HEK293 (cell line): ENCODE measurements around the gene MYT1.

Source experiments
- CTCF ChIA-PET: fragments of 350-600 bp; formaldehyde crosslinking; extraction: SDS; loops from one replicate; lab custom pipeline; 2021; ENCODE audit warnings: antibody characterized with exemption; lab: Yijun Ruan, JAX
- POLR2A ChIA-PET: fragments of 300-600 bp; formaldehyde crosslinking; extraction: SDS; loops from one replicate; lab custom pipeline; 2020; ENCODE audit warnings: antibody characterized with exemption, inconsistent platforms; lab: Yijun Ruan, JAX
- H3K27ac ChIP-seq: fragments of 200-500 bp; sonication (Bioruptor generic); 2 replicates; pipeline ENCODE4 v1.5.1; 2014; ENCODE audit warnings: low read depth, low read length, control low read depth, inconsistent platforms; ENCODE audit errors: extremely low read depth
- H3K36me3 ChIP-seq, 2 experiments: fragments of 200-500 bp in 1 of 2; sonication (Bioruptor generic) in 1 of 2; 1 replicate in 1 of 2; 2 replicates in 1 of 2; pipeline ENCODE4 v1.5.1; 2014 to 2017; ENCODE audit warnings: inconsistent platforms in 2 of 2, low read length in 2 of 2; ENCODE audit not compliant: control insufficient read depth in 2 of 2, insufficient read depth in 1 of 2
- H3K4me1 ChIP-seq: fragments of 200-500 bp; sonication (Bioruptor generic); 2 replicates; pipeline ENCODE4 v1.5.1; 2014; ENCODE audit warnings: mild to moderate bottlenecking, low read length, inconsistent platforms; ENCODE audit not compliant: control insufficient read depth, insufficient read depth
- H3K4me3 ChIP-seq: 2 replicates; pipeline ENCODE4 v1.5.1; 2011; ENCODE audit warnings: low read depth, mild to moderate bottlenecking, control low read depth, low read length, moderate library complexity
- H3K9me3 ChIP-seq: fragments of 200-500 bp; sonication (Bioruptor generic); 2 replicates; pipeline ENCODE4 v1.5.1; 2014; ENCODE audit warnings: low read depth, low read length, inconsistent platforms; ENCODE audit not compliant: control insufficient read depth, insufficient read depth
- GLI4 ChIP-seq: fragments of 450-650 bp; formaldehyde crosslinking; IDR thresholded peaks from 2 replicates; pipeline ENCODE4 v1.5.1; 2016; ENCODE audit warnings: missing biosample characterization, missing genetic modification characterization
- GLIS2 ChIP-seq: fragments of 450-650 bp; formaldehyde crosslinking; IDR thresholded peaks from 2 replicates; pipeline ENCODE4 v1.5.1; 2016; ENCODE audit warnings: missing biosample characterization, missing genetic modification characterization
- HOXD13 ChIP-seq: sonication (generic); formaldehyde crosslinking; IDR thresholded peaks from 2 replicates; pipeline ENCODE4 v1.8.0; 2022; ENCODE audit warnings: missing genetic modification reagents, borderline replicate concordance
- KLF17 ChIP-seq: fragments of 450-650 bp; formaldehyde crosslinking; IDR thresholded peaks from 2 replicates; pipeline ENCODE4 v1.5.1; 2016; ENCODE audit warnings: missing biosample characterization, missing genetic modification characterization
- MEIS1 ChIP-seq: sonication (generic); formaldehyde crosslinking; IDR thresholded peaks from 2 replicates; pipeline ENCODE4 v1.8.1; 2022; ENCODE audit warnings: missing genetic modification reagents, mild to moderate bottlenecking, borderline replicate concordance
- OSR2 ChIP-seq: fragments of 450-650 bp; formaldehyde crosslinking; IDR thresholded peaks from 2 replicates; pipeline ENCODE4 v1.5.1; 2016; ENCODE audit warnings: missing biosample characterization, missing genetic modification characterization
- SETDB1 ChIP-seq: IDR thresholded peaks from one replicate; pipeline ENCODE4 v1.6.1; 2017; ENCODE audit warnings: mild to moderate bottlenecking, low read length, moderate library complexity, mixed read lengths; ENCODE audit not compliant: insufficient read length
- TSHZ1 ChIP-seq: fragments of 450-650 bp; formaldehyde crosslinking; IDR thresholded peaks from 2 replicates; pipeline ENCODE4 v1.5.1; 2016; ENCODE audit warnings: missing biosample characterization, missing genetic modification characterization, borderline replicate concordance
- YY2 ChIP-seq: fragments of 450-650 bp; formaldehyde crosslinking; IDR thresholded peaks from 2 replicates; pipeline ENCODE4 v1.5.1; 2016; ENCODE audit warnings: missing biosample characterization, missing genetic modification characterization
- ZBTB1 ChIP-seq: fragments of 450-650 bp; formaldehyde crosslinking; IDR thresholded peaks from 2 replicates; pipeline ENCODE4 v1.5.1; 2016; ENCODE audit warnings: missing biosample characterization, missing genetic modification characterization
- ZBTB17 ChIP-seq: fragments of 450-650 bp; formaldehyde crosslinking; IDR thresholded peaks from 2 replicates; pipeline ENCODE4 v1.5.1; 2016; ENCODE audit warnings: missing biosample characterization, missing genetic modification characterization
- ZNF148 ChIP-seq: fragments of 450-650 bp; formaldehyde crosslinking; IDR thresholded peaks from 2 replicates; pipeline ENCODE4 v1.5.0; 2017; ENCODE audit warnings: missing biosample characterization, missing genetic modification characterization, borderline replicate concordance
- ZNF157 ChIP-seq: fragments of 450-650 bp; formaldehyde crosslinking; IDR thresholded peaks from 2 replicates; pipeline ENCODE4 v1.5.1; 2016; ENCODE audit warnings: missing biosample characterization, missing genetic modification characterization
- ZNF302 ChIP-seq: fragments of 450-650 bp; formaldehyde crosslinking; IDR thresholded peaks from 2 replicates; pipeline ENCODE4 v1.5.1; 2016; ENCODE audit warnings: missing biosample characterization, missing genetic modification characterization, low read depth
- ZNF394 ChIP-seq: fragments of 450-650 bp; formaldehyde crosslinking; IDR thresholded peaks from 2 replicates; pipeline ENCODE4 v1.5.1; 2016; ENCODE audit warnings: missing biosample characterization, missing genetic modification characterization, mild to moderate bottlenecking, moderate library complexity, borderline replicate concordance
- ZNF473 ChIP-seq: fragments of 450-650 bp; formaldehyde crosslinking; IDR thresholded peaks from 2 replicates; pipeline ENCODE4 v1.5.1; 2017; ENCODE audit warnings: missing biosample characterization, missing genetic modification characterization
- ZNF501 ChIP-seq: fragments of 450-650 bp; formaldehyde crosslinking; IDR thresholded peaks from 2 replicates; pipeline ENCODE4 v1.5.1; 2016; ENCODE audit warnings: missing biosample characterization, missing genetic modification characterization
- ZNF580 ChIP-seq: fragments of 450-650 bp; formaldehyde crosslinking; IDR thresholded peaks from 2 replicates; pipeline ENCODE4 v1.5.1; 2016; ENCODE audit warnings: missing biosample characterization, missing genetic modification characterization
- ZNF629 ChIP-seq: fragments of 450-650 bp; formaldehyde crosslinking; IDR thresholded peaks from 2 replicates; pipeline ENCODE4 v1.5.1; 2017; ENCODE audit warnings: missing biosample characterization, missing genetic modification characterization
- ZNF747 ChIP-seq: fragments of 450-650 bp; formaldehyde crosslinking; IDR thresholded peaks from 2 replicates; pipeline ENCODE4 v1.5.1; 2016; ENCODE audit warnings: missing biosample characterization, missing genetic modification characterization
- ZSCAN4 ChIP-seq: fragments of 450-650 bp; formaldehyde crosslinking; IDR thresholded peaks from 2 replicates; pipeline ENCODE4 v1.5.1; 2017; ENCODE audit warnings: missing biosample characterization, missing genetic modification characterization

MYT1 gene

DNA sequence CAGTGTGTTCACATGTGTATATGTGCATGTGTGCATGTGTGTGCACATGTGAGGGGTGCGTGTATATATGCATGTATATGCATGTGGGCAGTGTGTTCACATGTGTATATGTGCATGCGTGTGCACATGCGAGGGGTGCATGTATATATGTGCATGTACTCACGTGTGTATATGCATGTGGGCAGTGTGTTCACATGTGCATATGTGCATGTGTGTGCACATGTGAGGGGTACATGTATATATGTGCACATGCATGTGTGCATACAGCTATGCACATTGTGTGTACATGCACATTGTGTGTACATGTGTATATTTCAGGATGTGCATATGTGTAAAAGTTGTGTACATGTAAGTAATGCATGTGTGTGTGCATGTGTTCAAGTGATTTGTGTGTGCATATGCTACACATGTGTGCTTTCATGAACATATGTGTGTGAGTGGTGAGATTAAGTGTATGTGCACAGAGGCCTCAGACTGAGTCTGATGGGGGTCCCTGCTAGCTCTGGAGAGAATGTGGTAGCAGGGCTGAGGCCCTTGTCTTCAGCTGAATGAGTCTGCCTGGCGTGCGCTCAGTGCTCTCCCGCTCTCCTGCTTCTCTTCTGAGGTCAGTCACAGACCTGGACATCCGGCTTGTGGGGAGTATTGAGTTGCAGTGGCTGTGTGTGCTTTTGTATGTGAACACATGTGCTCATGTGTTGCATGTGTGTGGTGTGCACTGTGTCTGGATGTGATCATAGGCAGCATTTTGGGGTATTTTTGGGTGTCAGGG, 19.9 kb upstream of the MYT1 start:
- Histone ChIP-seq H3K9me3 (no peaks in the 10 kb centered on the region), H3K4me3 (no peak overlapping the region)
- POLR2A ChIA-PET = no interaction called here
- no peak for TF ChIP-seq ZSCAN4 (tag by site-specific recombination)
- TF ChIP-seq KLF17 (tag by site-specific recombination) = no peak
- no peak for TF ChIP-seq GLI4
- no peak for TF ChIP-seq MEIS1 (CRISPR knock-in tag)
- TF ChIP-seq ZBTB17 (tag by site-specific recombination) = no peak
- no peak for TF ChIP-seq GLIS2 (tag by site-specific recombination)
- no peak for TF ChIP-seq ZNF394 (tag by site-specific recombination)
- no peak for TF ChIP-seq ZNF629 (tag by site-specific recombination)
- no peak for TF ChIP-seq ZNF302
- TF ChIP-seq ZNF747 (tag by site-specific recombination) = no peak
- TF ChIP-seq, all 188 proteins: peak for 0
- CTCF ChIA-PET = interaction anchor here (0.8 to 1.9 kb wide), 2 partner anchors 11 to 50 kb away, joined by 3 to 9 read pairs; no protein-coding TSS in a partner anchor
- H3K36me3 ChIP-seq = no peaks in the 10 kb centered on the region
- H3K4me1 ChIP-seq = no peaks in the 10 kb centered on the region
- H3K27ac ChIP-seq = no peak overlapping the region

DNA sequence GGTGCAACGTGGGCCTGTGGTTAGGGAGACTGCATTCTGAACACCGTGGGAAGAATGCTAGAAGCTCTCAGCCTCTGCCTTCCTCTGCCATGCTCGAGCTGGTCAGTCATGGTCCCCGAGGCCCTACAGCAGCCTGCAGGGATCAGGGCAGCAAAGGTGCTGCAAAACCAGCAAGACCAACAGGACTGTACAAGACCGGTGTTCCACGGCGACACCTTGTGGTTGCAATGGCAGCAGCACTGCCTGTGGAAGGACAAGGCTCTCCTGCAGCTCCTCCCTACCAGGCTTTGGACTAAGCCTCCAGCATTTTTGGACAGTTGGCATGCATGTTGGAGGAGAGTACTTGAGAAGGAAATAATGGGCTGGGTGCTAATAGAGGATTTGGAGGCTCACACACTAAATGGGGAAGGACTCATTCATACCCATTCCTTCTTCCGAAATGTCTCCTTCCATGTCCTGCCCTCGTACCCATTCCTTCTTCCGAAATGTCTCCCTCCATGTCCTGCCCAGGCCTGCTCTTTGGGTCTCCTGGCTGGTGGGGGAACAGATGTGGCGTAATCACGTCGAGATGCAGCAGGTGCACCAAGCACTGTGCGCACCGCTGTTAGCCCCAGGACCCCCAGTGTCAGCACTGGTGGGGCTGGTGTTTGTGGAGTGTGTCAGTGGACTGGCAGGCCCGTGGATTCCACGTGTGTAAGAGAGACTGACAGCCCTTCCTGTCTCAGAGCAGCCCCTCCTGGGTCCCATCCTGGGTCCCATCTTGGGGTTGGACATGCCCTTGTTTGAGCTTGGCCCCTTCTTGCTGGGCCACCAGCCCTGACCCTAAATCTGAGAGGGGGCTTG, 18.6 kb upstream of the MYT1 start:
- ChIA-PET POLR2A (no interaction called here), CTCF (interaction anchor here (0.8 to 1.9 kb wide), 3 partner anchors 9 to 137 kb away, joined by 3 to 9 read pairs (median 5); no protein-coding TSS in a partner anchor)
- no peak overlapping the region for H3K27ac ChIP-seq
- H3K36me3 ChIP-seq = no peaks in the 10 kb centered on the region
- no peak overlapping the region for H3K4me3 ChIP-seq
- no peaks in the 10 kb centered on the region for H3K4me1 ChIP-seq
- H3K9me3 ChIP-seq = no peaks in the 10 kb centered on the region
- TF ChIP-seq ZNF157 (tag by site-specific recombination) (no peak), SETDB1 (peak; percentile 40), ZSCAN4 (tag by site-specific recombination) (no peak), OSR2 (tag by site-specific recombination) (no peak), ZNF501 (tag by site-specific recombination) (no peak), TSHZ1 (tag by site-specific recombination) (no peak), ZNF473 (tag by site-specific recombination) (no peak), ZBTB1 (tag by site-specific recombination) (no peak), YY2 (tag by site-specific recombination) (no peak), ZNF580 (tag by site-specific recombination) (no peak), HOXD13 (CRISPR knock-in tag) (no peak), ZNF148 (tag by site-specific recombination) (no peak)
